ENCODE results near the gene TALDO1. TPM values are rescaled to one million over a fixed set of nuclear protein-coding genes. Genes with fewer than 3 reads are reported as not detected.

The TALDO1 gene
- polyA plus RNA-seq, 1 of the 3 experiments (the other 2 are of a cell fraction): 103 TPM

DNA sequence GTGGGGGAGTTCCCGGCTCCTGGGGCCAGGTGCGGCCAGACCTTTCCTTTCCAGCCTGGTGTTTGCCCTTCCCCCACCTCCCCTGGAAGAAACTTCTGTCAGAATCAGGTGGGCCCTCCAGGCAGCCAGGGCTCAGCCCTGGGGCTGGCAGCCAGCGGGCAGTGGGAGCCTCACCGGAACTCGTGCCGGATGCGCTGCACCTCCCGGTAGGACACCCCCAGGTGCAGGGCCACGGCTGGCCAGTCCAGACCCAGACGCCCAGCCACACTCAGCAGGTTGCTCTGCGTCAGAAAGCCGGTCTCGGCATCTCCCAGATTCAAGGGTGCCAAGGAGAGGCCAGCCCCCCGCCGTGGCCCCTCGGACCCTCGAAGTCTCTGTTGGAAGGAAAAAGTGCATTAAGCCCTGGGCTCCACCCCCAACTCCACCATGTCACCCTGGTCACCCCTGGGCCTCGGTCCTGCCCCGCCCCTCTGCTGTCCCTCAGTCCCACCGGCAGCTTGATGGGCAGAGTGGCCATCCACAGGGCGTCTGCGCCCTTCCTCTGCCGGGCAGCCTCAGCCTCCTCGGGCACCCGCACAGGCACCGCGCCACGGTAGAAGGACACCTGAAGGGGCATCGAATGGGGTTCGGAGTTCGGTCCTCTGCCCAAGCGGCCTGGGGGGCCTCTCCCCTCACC lies 52.5 kb downstream of the TALDO1 start:
- Histone ChIP-seq H3K27ac (ENCODE audit: low read depth in 2 of 2, low read length in 1 of 2) (0 out of 4 replicates have a peak overlapping the region, but pooled peaks of 1 of the 2 experiments have one; percentile 14), H3K79me2 (ENCODE audit: insufficient read depth) (peaks cover 34% of the 10 kb centered on the region), H3K4me1 (ENCODE audit: control insufficient read depth in 1 of 2, insufficient read depth in 2 of 2, low read depth in 1 of 2, low read length in 1 of 2) (peaks cover 14 to 41% of the 10 kb centered on the region in 2 experiments; a peak in 2 of 4 replicates), H2AFZ (ENCODE audit: low read depth) (no peak overlapping the region), H4K20me1 (ENCODE audit: insufficient read depth) (no peaks in the 10 kb centered on the region), H3K9ac (no peak overlapping the region), H3K27me3 (ENCODE audit: insufficient read depth) (no peaks in the 10 kb centered on the region), H3K4me3 (ENCODE audit: low read depth in 2 of 2, low read length in 1 of 2) (no peak overlapping the region), H3K9me2 (no peaks in the 10 kb centered on the region), H3F3A (replicated peaks; ENCODE audit: insufficient read depth) (peaks cover 14% of the 10 kb centered on the region), H3K4me2 (no peak overlapping the region), H3K9me3 (no peaks in the 10 kb centered on the region), H3K36me3 (replicated peaks in 1 of 2; ENCODE audit: control insufficient read depth in 1 of 2, insufficient read depth in 2 of 2, low read length in 1 of 2) (peaks cover 0 to 38% of the 10 kb centered on the region in 2 experiments)
- POLR2A ChIA-PET: no interaction called here
- CTCF ChIA-PET: interaction anchor here (1.4 kb wide), 1 partner anchor 16 kb away, joined by 5 read pairs; no protein-coding TSS in a partner anchor
- 100% methylated on average over 3 of the region's 32 CpGs for WGBS (ENCODE audit: low lambda C conversion rate)
- DNase-seq: no peak
- TF ChIP-seq TEAD4 (IDR thresholded peaks at IDR 0.05; ENCODE audit: borderline replicate concordance, insufficient read depth) (no peak), RXRA (IDR thresholded peaks at IDR 0.05; ENCODE audit: borderline replicate concordance, low read depth) (no peak), TCF12 (IDR thresholded peaks at IDR 0.05) (no peak), CHD2 (IDR thresholded peaks at IDR 0.05; ENCODE audit: low read length, partially characterized antibody) (no peak), EP300 (IDR thresholded peaks at IDR 0.05; ENCODE audit: borderline replicate concordance in 1 of 2, low read depth in 1 of 2, low read length in 1 of 2) (no peak), FOXM1 (IDR thresholded peaks at IDR 0.05; ENCODE audit: low read depth) (no peak), FOSL2 (IDR thresholded peaks at IDR 0.05; ENCODE audit: borderline replicate concordance, low read depth) (no peak), MXI1 (IDR thresholded peaks at IDR 0.05; ENCODE audit: low read depth, low read length) (no peak), GABPA (IDR thresholded peaks at IDR 0.05; ENCODE audit: low read depth) (no peak), EZH2phosphoT487 (IDR thresholded peaks at IDR 0.05; ENCODE audit: borderline replicate concordance, low read depth) (no peak), SMC3 (IDR thresholded peaks at IDR 0.05; ENCODE audit: low read depth, low read length) (no peak), RCOR1 (IDR thresholded peaks at IDR 0.05; ENCODE audit: low read length) (no peak), GATA2 (CRISPR knock-in tag; IDR thresholded peaks at IDR 0.05) (no peak), TAF1 (IDR thresholded peaks at IDR 0.05; ENCODE audit: borderline replicate concordance, low read depth, low read length) (no peak), FOXJ3 (CRISPR knock-in tag; IDR thresholded peaks at IDR 0.05) (no peak), YY1 (IDR thresholded peaks at IDR 0.05; ENCODE audit: low read depth) (no peak)
- TF ChIP-seq, protein P1, sequence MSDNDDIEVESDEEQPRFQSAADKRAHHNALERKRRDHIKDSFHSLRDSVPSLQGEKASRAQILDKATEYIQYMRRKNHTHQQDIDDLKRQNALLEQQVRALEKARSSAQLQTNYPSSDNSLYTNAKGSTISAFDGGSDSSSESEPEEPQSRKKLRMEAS (IDR thresholded peaks at IDR 0.05; ENCODE audit: low read depth): no peak
- TF ChIP-seq, protein P2, sequence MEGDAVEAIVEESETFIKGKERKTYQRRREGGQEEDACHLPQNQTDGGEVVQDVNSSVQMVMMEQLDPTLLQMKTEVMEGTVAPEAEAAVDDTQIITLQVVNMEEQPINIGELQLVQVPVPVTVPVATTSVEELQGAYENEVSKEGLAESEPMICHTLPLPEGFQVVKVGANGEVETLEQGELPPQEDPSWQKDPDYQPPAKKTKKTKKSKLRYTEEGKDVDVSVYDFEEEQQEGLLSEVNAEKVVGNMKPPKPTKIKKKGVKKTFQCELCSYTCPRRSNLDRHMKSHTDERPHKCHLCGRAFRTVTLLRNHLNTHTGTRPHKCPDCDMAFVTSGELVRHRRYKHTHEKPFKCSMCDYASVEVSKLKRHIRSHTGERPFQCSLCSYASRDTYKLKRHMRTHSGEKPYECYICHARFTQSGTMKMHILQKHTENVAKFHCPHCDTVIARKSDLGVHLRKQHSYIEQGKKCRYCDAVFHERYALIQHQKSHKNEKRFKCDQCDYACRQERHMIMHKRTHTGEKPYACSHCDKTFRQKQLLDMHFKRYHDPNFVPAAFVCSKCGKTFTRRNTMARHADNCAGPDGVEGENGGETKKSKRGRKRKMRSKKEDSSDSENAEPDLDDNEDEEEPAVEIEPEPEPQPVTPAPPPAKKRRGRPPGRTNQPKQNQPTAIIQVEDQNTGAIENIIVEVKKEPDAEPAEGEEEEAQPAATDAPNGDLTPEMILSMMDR (IDR thresholded peaks at IDR 0.05): no peak
- TF ChIP-seq, protein P3, sequence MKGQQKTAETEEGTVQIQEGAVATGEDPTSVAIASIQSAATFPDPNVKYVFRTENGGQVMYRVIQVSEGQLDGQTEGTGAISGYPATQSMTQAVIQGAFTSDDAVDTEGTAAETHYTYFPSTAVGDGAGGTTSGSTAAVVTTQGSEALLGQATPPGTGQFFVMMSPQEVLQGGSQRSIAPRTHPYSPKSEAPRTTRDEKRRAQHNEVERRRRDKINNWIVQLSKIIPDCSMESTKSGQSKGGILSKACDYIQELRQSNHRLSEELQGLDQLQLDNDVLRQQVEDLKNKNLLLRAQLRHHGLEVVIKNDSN (IDR thresholded peaks at IDR 0.05; ENCODE audit: borderline replicate concordance, low read depth): no peak
- TF ChIP-seq, protein P4, sequence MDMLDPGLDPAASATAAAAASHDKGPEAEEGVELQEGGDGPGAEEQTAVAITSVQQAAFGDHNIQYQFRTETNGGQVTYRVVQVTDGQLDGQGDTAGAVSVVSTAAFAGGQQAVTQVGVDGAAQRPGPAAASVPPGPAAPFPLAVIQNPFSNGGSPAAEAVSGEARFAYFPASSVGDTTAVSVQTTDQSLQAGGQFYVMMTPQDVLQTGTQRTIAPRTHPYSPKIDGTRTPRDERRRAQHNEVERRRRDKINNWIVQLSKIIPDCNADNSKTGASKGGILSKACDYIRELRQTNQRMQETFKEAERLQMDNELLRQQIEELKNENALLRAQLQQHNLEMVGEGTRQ (IDR thresholded peaks at IDR 0.05; ENCODE audit: borderline replicate concordance, low read depth, low read length): no peak

All from SK-N-SH (cell line).